Osteoblast (primary cell): ENCODE measurements around the gene CCL4L2. TPM values are rescaled to one million over a fixed set of nuclear protein-coding genes. Genes with fewer than 3 reads are reported as not detected.
"Not testable (repeated sequence)": the region's sequence is repeated elsewhere in the genome, so short reads cannot be mapped to it uniquely, and the experiment has no call there.

Experiments used
- DNase-seq: peaks from one replicate; pipeline ENCODE4 v3.0.0; 2011; ENCODE audit warnings: low spot score, mixed read lengths; ENCODE audit not compliant: insufficient read length; ENCODE audit errors: missing footprints
- H2AFZ ChIP-seq: 2 replicates; pipeline ENCODE4 v1.6.0; 2011; ENCODE audit warnings: mild to moderate bottlenecking, low read length
- H3K27ac ChIP-seq: 2 replicates; pipeline ENCODE4 v1.5.1; 2011; ENCODE audit warnings: mild to moderate bottlenecking, low read depth, low read length, moderate library complexity
- H3K27me3 ChIP-seq: 2 replicates; pipeline ENCODE4 v1.6.0; 2012; ENCODE audit warnings: mild to moderate bottlenecking, control low read depth, inconsistent platforms, low read length, moderate library complexity; ENCODE audit not compliant: insufficient read depth
- H3K36me3 ChIP-seq: 2 replicates; pipeline ENCODE4 v1.5.1; 2011; ENCODE audit warnings: mild to moderate bottlenecking, low read length, control low read depth, moderate library complexity; ENCODE audit not compliant: insufficient read depth
- H3K4me1 ChIP-seq: 2 replicates; pipeline ENCODE4 v1.5.1; 2011; ENCODE audit warnings: mild to moderate bottlenecking, low read length, control low read depth, moderate library complexity; ENCODE audit not compliant: insufficient read depth
- H3K4me2 ChIP-seq: 2 replicates; pipeline ENCODE4 v1.6.0; 2011; ENCODE audit warnings: mild to moderate bottlenecking, low read length; ENCODE audit not compliant: insufficient read depth
- H3K4me3 ChIP-seq: fragments of 200-600 bp; sonication (generic); 3 replicates; pipeline ENCODE4 v1.5.1; 2012; ENCODE audit warnings: mild to moderate bottlenecking, low read length, inconsistent platforms; ENCODE audit not compliant: insufficient read depth
- H3K79me2 ChIP-seq: 2 replicates; pipeline ENCODE4 v1.6.0; 2012; ENCODE audit warnings: mild to moderate bottlenecking, low read length, control low read depth, inconsistent platforms; ENCODE audit not compliant: insufficient read depth
- H3K9me3 ChIP-seq: 2 replicates; pipeline ENCODE4 v1.5.1; 2011; ENCODE audit warnings: low read depth, low read length, control low read depth
- H4K20me1 ChIP-seq: 2 replicates; pipeline ENCODE4 v1.6.0; 2012; ENCODE audit warnings: mild to moderate bottlenecking, low read length, control low read depth; ENCODE audit not compliant: insufficient read depth
- total RNA-seq: library from RNA; depleted of rRNA; stranded (reverse); fragments of >200 nt; gene quantifications from 2 replicates; pipeline ENCODE4 v1.2.3, GENCODE V29; 2012
- TF ChIP-seq, protein P1 (sequence below): IDR thresholded peaks from 2 replicates; pipeline ENCODE4 v1.5.1; 2011; ENCODE audit warnings: mild to moderate bottlenecking, low read depth, low read length, moderate library complexity; ENCODE audit errors: extremely low read depth

Gene CCL4L2
- total RNA-seq, 1 donor: not detected

DNA sequence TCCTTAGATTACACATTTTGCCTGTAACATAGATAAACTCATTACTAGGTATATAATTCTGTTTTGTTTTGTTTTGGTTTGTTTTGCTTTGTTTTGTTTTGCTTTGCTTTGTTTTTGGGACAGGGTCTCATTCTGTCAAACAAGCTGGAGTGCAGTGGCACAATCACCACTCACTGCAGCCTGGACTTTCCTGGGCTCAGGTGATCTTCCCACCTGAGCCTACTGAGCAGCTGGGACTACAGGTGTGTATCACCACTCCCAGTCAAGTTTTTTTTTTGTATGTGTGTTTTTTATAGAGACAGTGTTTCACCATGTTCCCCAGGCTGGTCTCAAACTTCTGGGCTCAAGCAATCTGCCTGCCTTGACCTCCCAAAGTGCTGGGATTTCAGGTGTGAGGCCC, 1.3 kb upstream of the CCL4L2 start:
- DNase-seq: no peak
- no peaks in the 10 kb centered on the region for H3K9me3 ChIP-seq
- H3K27me3 ChIP-seq: no peaks in the 10 kb centered on the region
- H3K36me3 ChIP-seq: no peaks in the 10 kb centered on the region
- no peaks in the 10 kb centered on the region for H4K20me1 ChIP-seq
- no peak overlapping the region for H3K27ac ChIP-seq
- H3K4me1 ChIP-seq: no peaks in the 10 kb centered on the region
- no peak overlapping the region for H2AFZ ChIP-seq
- no peaks in the 10 kb centered on the region for H3K79me2 ChIP-seq
- H3K4me2 ChIP-seq: no peak overlapping the region
- no peak overlapping the region for H3K4me3 ChIP-seq
- TF ChIP-seq, protein P1, sequence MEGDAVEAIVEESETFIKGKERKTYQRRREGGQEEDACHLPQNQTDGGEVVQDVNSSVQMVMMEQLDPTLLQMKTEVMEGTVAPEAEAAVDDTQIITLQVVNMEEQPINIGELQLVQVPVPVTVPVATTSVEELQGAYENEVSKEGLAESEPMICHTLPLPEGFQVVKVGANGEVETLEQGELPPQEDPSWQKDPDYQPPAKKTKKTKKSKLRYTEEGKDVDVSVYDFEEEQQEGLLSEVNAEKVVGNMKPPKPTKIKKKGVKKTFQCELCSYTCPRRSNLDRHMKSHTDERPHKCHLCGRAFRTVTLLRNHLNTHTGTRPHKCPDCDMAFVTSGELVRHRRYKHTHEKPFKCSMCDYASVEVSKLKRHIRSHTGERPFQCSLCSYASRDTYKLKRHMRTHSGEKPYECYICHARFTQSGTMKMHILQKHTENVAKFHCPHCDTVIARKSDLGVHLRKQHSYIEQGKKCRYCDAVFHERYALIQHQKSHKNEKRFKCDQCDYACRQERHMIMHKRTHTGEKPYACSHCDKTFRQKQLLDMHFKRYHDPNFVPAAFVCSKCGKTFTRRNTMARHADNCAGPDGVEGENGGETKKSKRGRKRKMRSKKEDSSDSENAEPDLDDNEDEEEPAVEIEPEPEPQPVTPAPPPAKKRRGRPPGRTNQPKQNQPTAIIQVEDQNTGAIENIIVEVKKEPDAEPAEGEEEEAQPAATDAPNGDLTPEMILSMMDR: no peak

DNA sequence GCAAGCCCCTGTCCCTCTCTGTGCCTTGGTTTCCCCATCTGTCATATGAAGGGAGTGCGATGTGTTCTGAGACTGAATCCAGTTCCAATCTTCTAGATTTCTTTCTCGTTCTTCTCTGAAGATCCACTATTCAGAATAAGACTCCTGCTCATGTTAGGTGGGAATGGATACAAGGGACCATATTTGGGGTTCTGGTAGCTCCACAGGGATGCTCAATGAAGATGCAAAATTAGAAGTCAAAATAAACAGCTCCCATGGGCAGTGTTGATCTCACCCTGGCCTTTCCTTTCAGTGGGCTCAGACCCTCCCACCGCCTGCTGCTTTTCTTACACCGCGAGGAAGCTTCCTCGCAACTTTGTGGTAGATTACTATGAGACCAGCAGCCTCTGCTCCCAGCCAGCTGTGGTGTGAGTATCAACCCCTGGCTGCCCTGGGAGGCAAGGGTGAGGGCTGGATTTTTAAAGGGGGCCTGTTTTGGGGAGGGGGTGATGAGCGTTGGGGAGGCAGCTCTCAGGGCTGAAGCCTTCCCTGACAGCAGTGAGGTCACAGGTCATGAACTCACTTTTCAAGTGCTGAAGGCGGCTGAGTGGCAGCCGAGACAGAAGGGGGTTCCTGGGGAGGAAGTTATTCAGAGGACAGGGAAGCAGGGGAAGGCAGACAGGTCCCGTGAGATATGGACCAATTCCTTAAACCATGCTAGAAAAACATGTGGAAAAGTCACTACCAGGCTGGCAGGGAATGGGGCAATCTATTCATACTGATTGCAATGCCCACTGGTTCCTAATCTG, 815 bp downstream of the CCL4L2 start:
- H3K4me2 ChIP-seq, H3K4me3 ChIP-seq, H3K9me3 ChIP-seq, H3K36me3 ChIP-seq, H4K20me1 ChIP-seq, H3K4me1 ChIP-seq, H3K79me2 ChIP-seq, H3K27ac ChIP-seq, H3K27me3 ChIP-seq, DNase-seq, H2AFZ ChIP-seq: not testable (repeated sequence)

DNA sequence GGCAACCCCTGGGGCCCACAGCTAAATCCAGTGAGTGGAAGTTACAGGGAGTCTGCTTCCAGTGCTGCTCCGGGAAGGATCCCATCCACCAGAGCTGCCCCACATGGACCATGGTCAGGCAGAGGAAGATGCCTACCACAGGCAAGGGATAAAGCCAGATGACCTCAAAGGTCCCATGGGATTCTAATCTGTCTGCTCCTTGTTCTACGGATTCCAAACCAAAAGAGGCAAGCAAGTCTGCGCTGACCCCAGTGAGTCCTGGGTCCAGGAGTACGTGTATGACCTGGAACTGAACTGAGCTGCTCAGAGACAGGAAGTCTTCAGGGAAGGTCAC, 1.4 kb downstream of the CCL4L2 start:
- no peaks in the 10 kb centered on the region for H3K79me2 ChIP-seq
- no peak for DNase-seq
- H3K4me3 ChIP-seq: no peak overlapping the region
- no peaks in the 10 kb centered on the region for H3K27me3 ChIP-seq
- TF ChIP-seq, protein P1: no peak
- no peaks in the 10 kb centered on the region for H4K20me1 ChIP-seq
- H3K9me3 ChIP-seq: no peaks in the 10 kb centered on the region
- H3K27ac ChIP-seq: no peak overlapping the region
- no peaks in the 10 kb centered on the region for H3K4me1 ChIP-seq
- H2AFZ ChIP-seq: no peak overlapping the region
- no peak overlapping the region for H3K4me2 ChIP-seq
- no peaks in the 10 kb centered on the region for H3K36me3 ChIP-seq

DNA sequence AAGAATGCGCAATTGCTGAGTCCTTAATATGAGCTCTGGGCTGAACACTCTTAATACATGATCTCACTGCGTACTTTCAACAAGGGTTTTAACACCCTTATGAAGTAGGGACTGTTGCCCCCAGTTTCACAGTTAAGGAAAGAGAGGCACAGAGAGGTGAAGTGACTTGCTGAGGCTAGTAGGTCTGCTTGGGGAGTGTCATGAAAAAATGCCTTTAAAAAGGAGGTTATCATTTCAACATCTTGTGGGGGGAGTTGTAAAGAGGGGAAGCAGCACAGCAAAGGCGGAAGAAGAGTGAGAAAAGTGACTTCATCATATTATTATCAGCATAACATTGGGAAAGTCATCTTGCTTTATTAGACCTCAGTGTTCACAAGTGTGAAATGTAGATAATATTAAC, 2.1 kb downstream of the CCL4L2 start:
- DNase-seq: no peak
- Histone ChIP-seq H3K4me2 (no peak overlapping the region), H3K9me3 (no peaks in the 10 kb centered on the region)

More for the DNA sequence above, 2.1 kb downstream of the CCL4L2 start:
- TF ChIP-seq, protein P1: no peak
- no peak overlapping the region for H3K4me3 ChIP-seq
- H3K27ac ChIP-seq: no peak overlapping the region
- no peaks in the 10 kb centered on the region for H4K20me1 ChIP-seq
- no peaks in the 10 kb centered on the region for H3K4me1 ChIP-seq
- no peaks in the 10 kb centered on the region for H3K79me2 ChIP-seq
- no peaks in the 10 kb centered on the region for H3K27me3 ChIP-seq
- no peak overlapping the region for H2AFZ ChIP-seq
- no peaks in the 10 kb centered on the region for H3K36me3 ChIP-seq
